Liver (tissue), 9 donors: ENCODE results near the gene TMC1. TPM values are rescaled to one million over a fixed set of nuclear protein-coding genes. Genes with fewer than 3 reads are reported as not detected.

Experiments
- DNase-seq: peaks from one replicate; pipeline ENCODE4 v3.0.0-alpha.2; 2017; ENCODE audit warnings: low spot score
- H3K27ac ChIP-seq, 2 donors: one replicate each; pipeline ENCODE4 v1.7.0; 2013; ENCODE audit warnings: inconsistent platforms in 2 of 2, low read length in 2 of 2, control low read depth in 1 of 2, low read depth in 1 of 2, mild to moderate bottlenecking in 1 of 2
- H3K27me3 ChIP-seq, 4 donors: one replicate each; pipeline versions ENCODE4 v1.6.1 to v1.7.0; 2013; ENCODE audit warnings: low read length in 3 of 4, inconsistent platforms in 1 of 4, mild to moderate bottlenecking in 1 of 4, moderate library complexity in 1 of 4; ENCODE audit not compliant: control insufficient read depth in 4 of 4, insufficient read depth in 4 of 4
- H3K36me3 ChIP-seq, 4 donors: one replicate each; pipeline versions ENCODE4 v1.6.1 to v1.7.0; 2013; ENCODE audit warnings: low read length in 3 of 4, mild to moderate bottlenecking in 3 of 4, low read depth in 1 of 4, moderate library complexity in 1 of 4; ENCODE audit not compliant: control insufficient read depth in 4 of 4, insufficient read depth in 3 of 4
- H3K4me1 ChIP-seq, 4 donors: one replicate each; pipeline versions ENCODE4 v1.6.1 to v1.7.0; 2013; ENCODE audit warnings: low read length in 3 of 4, mild to moderate bottlenecking in 3 of 4, moderate library complexity in 1 of 4; ENCODE audit not compliant: control insufficient read depth in 4 of 4, insufficient read depth in 4 of 4
- H3K4me3 ChIP-seq, 3 donors: one replicate each; pipeline versions ENCODE4 v1.6.1 to v1.7.0; 2013; ENCODE audit warnings: low read length in 3 of 3, control low read depth in 1 of 3, low read depth in 1 of 3, mild to moderate bottlenecking in 1 of 3
- H3K9ac ChIP-seq, 2 donors: one replicate each; pipeline ENCODE4 v1.7.0; 2013; ENCODE audit warnings: low read length in 2 of 2, mild to moderate bottlenecking in 2 of 2, moderate library complexity in 2 of 2, control low read depth in 1 of 2, low read depth in 1 of 2
- H3K9me3 ChIP-seq, 4 donors: one replicate each; pipeline versions ENCODE4 v1.6.1 to v1.7.0; 2013; ENCODE audit warnings: low read length in 3 of 4; ENCODE audit not compliant: control insufficient read depth in 4 of 4
- EGR1 ChIP-seq, 2 donors: IDR thresholded peaks; 2 replicates each; pipeline ENCODE4 v1.6.1; 2016 to 2018; ENCODE audit warnings: antibody characterized with exemption in 2 of 2, low read depth in 2 of 2
- FOXA1 ChIP-seq: IDR thresholded peaks from 2 replicates; pipeline ENCODE4 v1.6.1; 2016; ENCODE audit warnings: antibody characterized with exemption
- FOXA2 ChIP-seq: IDR thresholded peaks from 2 replicates; pipeline ENCODE4 v1.6.1; 2016; ENCODE audit warnings: antibody characterized with exemption
- GABPA ChIP-seq, 2 donors: IDR thresholded peaks in 1 of 2; conservative IDR thresholded peaks in 1 of 2; 2 replicates each; pipeline ENCODE4 v1.6.1; 2016; ENCODE audit warnings: antibody characterized with exemption in 2 of 2, mild to moderate bottlenecking in 1 of 2, moderate library complexity in 1 of 2
- HNF4A ChIP-seq, 2 donors: conservative IDR thresholded peaks; 2 replicates each; pipeline ENCODE4 v1.6.1; 2016; ENCODE audit warnings: antibody characterized with exemption in 2 of 2, mild to moderate bottlenecking in 2 of 2
- HNF4G ChIP-seq: IDR thresholded peaks from 2 replicates; pipeline ENCODE4 v1.6.1; 2016; ENCODE audit warnings: antibody characterized with exemption
- NR2F2 ChIP-seq: IDR thresholded peaks from 2 replicates; pipeline ENCODE4 v1.6.1; 2016; ENCODE audit warnings: antibody characterized with exemption
- RAD21 ChIP-seq, 2 donors: IDR thresholded peaks; 2 replicates each; pipeline ENCODE4 v1.6.1; 2016; ENCODE audit warnings: antibody characterized with exemption in 2 of 2, mild to moderate bottlenecking in 2 of 2
- RXRA ChIP-seq, 2 donors: IDR thresholded peaks; 2 replicates each; pipeline ENCODE4 v1.6.1; 2017 to 2018; ENCODE audit warnings: antibody characterized with exemption in 2 of 2, mild to moderate bottlenecking in 1 of 2
- SP1 ChIP-seq: IDR thresholded peaks from 2 replicates; pipeline ENCODE4 v1.6.1; 2018; ENCODE audit warnings: antibody characterized with exemption, mild to moderate bottlenecking
- TAF1 ChIP-seq: conservative IDR thresholded peaks from 2 replicates; pipeline ENCODE4 v1.6.1; 2016; ENCODE audit warnings: antibody characterized with exemption, mild to moderate bottlenecking
- YY1 ChIP-seq: IDR thresholded peaks from 2 replicates; pipeline ENCODE4 v1.6.1; 2016; ENCODE audit warnings: antibody characterized with exemption, mild to moderate bottlenecking
- WGBS: extraction: QIAGEN DNeasy Blood & Tissue Kit; methylation state at CpG from one replicate; pipeline ENCODE4 v1.1.7; 2013; 5-methylcytosine and 5-hydroxymethylcytosine counted together
- polyA plus RNA-seq, 2 donors: library from polyadenylated mRNA; stranded (reverse) in 1 of 2; unstranded in 1 of 2; fragments of 200-250 nt in 1 of 2; fragments of >200 nt in 1 of 2; fragmentation: Nextera tagmentation in 1 of 2; extraction: Ambion mirVana in 1 of 2; gene quantifications; one replicate each; pipeline versions ENCODE4 v1.2.1 to v1.2.3, GENCODE V29; 2013 to 2015
- total RNA-seq, 2 donors: library from RNA; depleted of rRNA; stranded (reverse); fragments of >200 nt; gene quantifications; one replicate each; pipeline ENCODE4 v1.2.3, GENCODE V29; 2014
- TF ChIP-seq, protein P1 (sequence below): fragments of 150-350 bp; IDR thresholded peaks from 2 replicates; pipeline ENCODE4 v1.5.1; 2017; ENCODE audit warnings: improper control_type of control experiment, low read depth, low read length; ENCODE audit not compliant: missing input control
- TF ChIP-seq, protein P2 (sequence below): IDR thresholded peaks from 2 replicates; pipeline ENCODE4 v1.6.1; 2016; ENCODE audit warnings: antibody characterized with exemption, mild to moderate bottlenecking
- donor health status: healthy.
- donor health status: healthy.
- donor health status: healthy.
- donor health status: healthy.
- donor health status: healthy.

Gene TMC1
- total and polyA plus RNA-seq, 4 donors, result 0.09 TPM; not detected in 3

DNA sequence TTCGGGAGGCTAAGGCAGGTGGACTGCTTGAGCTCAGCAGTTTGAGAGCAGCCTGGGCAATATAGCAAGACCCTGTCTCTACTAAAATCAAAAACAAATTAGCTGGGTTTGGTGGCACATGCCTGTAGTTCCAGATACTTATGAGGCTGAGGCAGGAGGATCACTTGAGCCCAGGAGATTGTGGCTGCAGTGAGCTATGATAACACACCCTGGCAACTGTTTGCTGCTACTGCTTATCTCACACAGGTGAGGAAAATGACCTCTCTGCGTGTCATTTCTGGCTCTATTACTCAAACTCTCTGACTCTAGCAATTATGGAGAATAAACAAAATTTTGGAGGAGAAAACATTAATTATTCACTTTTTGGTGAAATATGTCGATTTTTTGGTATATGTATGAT is 45.3 kb upstream of the TMC1 start:
- Histone ChIP-seq H3K9me3 (no peaks in the 10 kb centered on the region), H3K4me1 (peaks cover 0 to 3% (median 0%) of the 10 kb centered on the region in 4 donors), H3K27ac (no peak overlapping the region), H3K9ac (no peak overlapping the region), H3K36me3 (no peaks in the 10 kb centered on the region), H3K27me3 (no peaks in the 10 kb centered on the region), H3K4me3 (no peak overlapping the region)
- WGBS, result 82% methylated on average over 3 of the region's 3 CpGs
- no peak for DNase-seq
- no peak for TF ChIP-seq HNF4G

DNA sequence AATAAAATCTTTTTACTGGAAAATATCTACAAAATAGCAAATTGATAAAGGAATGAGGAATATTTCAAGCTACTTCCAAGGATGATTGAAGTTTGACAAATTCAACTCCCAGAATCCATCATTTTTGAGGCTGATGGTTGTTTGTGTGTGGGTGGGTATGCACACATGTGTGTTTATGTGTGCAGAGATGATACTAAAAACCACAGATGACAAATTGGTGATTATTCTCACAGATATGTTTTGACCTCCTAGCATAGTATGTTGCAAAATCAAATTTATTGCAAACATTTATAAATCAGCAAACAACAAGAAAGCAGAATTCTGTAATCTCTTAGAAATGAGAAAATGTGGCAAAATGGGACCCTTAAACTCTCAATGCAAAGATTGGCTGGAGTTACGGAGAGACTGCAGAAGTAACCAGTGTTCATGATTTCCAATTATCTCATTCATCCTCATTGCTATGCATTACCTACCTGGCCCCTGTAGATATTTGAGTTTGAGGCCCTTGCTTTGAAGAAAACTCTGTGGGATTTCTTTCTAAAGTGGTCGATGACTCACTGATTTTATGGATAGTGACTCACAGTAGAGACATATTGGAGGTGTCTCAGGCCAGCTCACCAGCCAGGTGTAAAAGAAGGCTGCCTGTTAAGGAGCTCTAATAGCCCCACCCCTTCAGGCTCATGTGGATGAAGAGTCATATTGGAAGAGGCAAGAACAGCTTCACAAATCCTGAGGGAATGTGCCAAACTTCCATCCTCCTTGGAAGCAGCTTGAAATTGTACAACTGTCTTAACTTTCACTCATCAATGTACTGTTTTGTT is 44.6 kb upstream of the TMC1 start:
- no peaks in the 10 kb centered on the region for H3K36me3 ChIP-seq
- H3K9ac ChIP-seq, result no peak overlapping the region
- H3K4me1 ChIP-seq, result peaks cover 0 to 3% (median 0%) of the 10 kb centered on the region in 4 donors
- no peak overlapping the region for H3K27ac ChIP-seq
- H3K9me3 ChIP-seq, result no peaks in the 10 kb centered on the region
- DNase-seq, result no peak
- WGBS, result 89% methylated on average over 2 of the region's 2 CpGs
- TF ChIP-seq, protein P1, sequence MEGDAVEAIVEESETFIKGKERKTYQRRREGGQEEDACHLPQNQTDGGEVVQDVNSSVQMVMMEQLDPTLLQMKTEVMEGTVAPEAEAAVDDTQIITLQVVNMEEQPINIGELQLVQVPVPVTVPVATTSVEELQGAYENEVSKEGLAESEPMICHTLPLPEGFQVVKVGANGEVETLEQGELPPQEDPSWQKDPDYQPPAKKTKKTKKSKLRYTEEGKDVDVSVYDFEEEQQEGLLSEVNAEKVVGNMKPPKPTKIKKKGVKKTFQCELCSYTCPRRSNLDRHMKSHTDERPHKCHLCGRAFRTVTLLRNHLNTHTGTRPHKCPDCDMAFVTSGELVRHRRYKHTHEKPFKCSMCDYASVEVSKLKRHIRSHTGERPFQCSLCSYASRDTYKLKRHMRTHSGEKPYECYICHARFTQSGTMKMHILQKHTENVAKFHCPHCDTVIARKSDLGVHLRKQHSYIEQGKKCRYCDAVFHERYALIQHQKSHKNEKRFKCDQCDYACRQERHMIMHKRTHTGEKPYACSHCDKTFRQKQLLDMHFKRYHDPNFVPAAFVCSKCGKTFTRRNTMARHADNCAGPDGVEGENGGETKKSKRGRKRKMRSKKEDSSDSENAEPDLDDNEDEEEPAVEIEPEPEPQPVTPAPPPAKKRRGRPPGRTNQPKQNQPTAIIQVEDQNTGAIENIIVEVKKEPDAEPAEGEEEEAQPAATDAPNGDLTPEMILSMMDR, result no peak
- TF ChIP-seq FOXA2, result no peak
- TF ChIP-seq TAF1, result no peak
- TF ChIP-seq SP1, result no peak
- no peak for TF ChIP-seq RAD21 (IDR thresholded peaks at IDR 0.05)
- H3K4me3 ChIP-seq, result no peak overlapping the region
- no peaks in the 10 kb centered on the region for H3K27me3 ChIP-seq

DNA sequence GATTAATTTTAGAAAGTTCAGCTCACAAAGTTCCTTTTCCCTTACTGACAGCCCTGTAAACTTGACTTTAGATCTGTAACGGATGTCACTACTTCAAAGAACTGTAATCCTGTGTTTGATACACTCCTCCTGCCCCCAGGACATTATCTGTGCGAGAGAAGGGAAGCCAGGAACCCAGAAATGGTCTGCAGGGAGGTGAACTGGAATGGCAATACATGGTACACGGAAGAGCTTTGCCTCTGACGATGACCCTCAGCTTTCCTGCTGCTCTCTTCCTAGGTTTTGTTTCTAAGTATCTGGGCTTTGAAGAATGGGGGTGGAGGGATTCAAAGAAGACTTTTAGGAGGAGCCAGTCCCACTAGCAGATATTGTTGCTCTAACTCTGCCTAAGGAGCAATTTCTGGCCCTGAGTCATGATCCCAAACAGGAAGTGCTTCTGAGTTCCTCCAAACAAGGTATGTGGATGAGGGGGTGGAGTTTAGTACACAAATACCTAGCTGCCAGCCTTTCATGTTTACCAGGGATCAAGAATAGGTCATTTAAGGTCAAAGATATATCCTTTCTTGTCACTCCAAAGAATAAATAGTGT is 43.4 kb upstream of the TMC1 start:
- Histone ChIP-seq H3K4me1 (peaks cover 0 to 3% (median 0%) of the 10 kb centered on the region in 4 donors), H3K9ac (no peak overlapping the region), H3K27ac (no peak overlapping the region), H3K36me3 (no peaks in the 10 kb centered on the region), H3K4me3 (no peak overlapping the region), H3K27me3 (no peaks in the 10 kb centered on the region), H3K9me3 (no peaks in the 10 kb centered on the region)
- TF ChIP-seq, protein P2, sequence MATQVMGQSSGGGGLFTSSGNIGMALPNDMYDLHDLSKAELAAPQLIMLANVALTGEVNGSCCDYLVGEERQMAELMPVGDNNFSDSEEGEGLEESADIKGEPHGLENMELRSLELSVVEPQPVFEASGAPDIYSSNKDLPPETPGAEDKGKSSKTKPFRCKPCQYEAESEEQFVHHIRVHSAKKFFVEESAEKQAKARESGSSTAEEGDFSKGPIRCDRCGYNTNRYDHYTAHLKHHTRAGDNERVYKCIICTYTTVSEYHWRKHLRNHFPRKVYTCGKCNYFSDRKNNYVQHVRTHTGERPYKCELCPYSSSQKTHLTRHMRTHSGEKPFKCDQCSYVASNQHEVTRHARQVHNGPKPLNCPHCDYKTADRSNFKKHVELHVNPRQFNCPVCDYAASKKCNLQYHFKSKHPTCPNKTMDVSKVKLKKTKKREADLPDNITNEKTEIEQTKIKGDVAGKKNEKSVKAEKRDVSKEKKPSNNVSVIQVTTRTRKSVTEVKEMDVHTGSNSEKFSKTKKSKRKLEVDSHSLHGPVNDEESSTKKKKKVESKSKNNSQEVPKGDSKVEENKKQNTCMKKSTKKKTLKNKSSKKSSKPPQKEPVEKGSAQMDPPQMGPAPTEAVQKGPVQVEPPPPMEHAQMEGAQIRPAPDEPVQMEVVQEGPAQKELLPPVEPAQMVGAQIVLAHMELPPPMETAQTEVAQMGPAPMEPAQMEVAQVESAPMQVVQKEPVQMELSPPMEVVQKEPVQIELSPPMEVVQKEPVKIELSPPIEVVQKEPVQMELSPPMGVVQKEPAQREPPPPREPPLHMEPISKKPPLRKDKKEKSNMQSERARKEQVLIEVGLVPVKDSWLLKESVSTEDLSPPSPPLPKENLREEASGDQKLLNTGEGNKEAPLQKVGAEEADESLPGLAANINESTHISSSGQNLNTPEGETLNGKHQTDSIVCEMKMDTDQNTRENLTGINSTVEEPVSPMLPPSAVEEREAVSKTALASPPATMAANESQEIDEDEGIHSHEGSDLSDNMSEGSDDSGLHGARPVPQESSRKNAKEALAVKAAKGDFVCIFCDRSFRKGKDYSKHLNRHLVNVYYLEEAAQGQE, result no peak
- TF ChIP-seq YY1 (no peak), NR2F2 (peak; percentile 43), SP1 (peak; percentile 28), HNF4A (conservative IDR thresholded peaks at IDR 0.05) (peak; percentile 15 to 18), EGR1 (IDR thresholded peaks at IDR 0.05; ENCODE audit: low read depth in 2 of 2) (peak in 1 of 2 donors; percentile 32), FOXA1 (no peak), RXRA (IDR thresholded peaks at IDR 0.05) (peak; percentile 48 to 64), TAF1 (no peak), RAD21 (IDR thresholded peaks at IDR 0.05) (peak in 1 of 2 donors; percentile 9), GABPA (IDR thresholded peaks at IDR 0.05 in 1 of 2, conservative IDR thresholded peaks at IDR 0.05 in 1 of 2) (peak in 1 of 2 donors; percentile 49)
- no peak for DNase-seq
- 69% methylated on average over 4 of the region's 4 CpGs for WGBS
